Daoy (cell line): ENCODE measurements around the gene IKZF3. TPM values are rescaled to one million over a fixed set of nuclear protein-coding genes. Genes with fewer than 3 reads are reported as not detected.

Experiments
- DNase-seq: peaks from one replicate; pipeline ENCODE4 v3.0.0-alpha.2; 2015; ENCODE audit warnings: low read depth
- total RNA-seq: library from RNA; depleted of rRNA; stranded (reverse); fragments of >200 nt; shearing (Covaris generic); gene quantifications from 2 replicates; pipeline ENCODE4 v1.2.3, GENCODE V29; 2014

Gene IKZF3
- total RNA-seq, 1 experiment from 2014 or later = 0.74 TPM

DNA sequence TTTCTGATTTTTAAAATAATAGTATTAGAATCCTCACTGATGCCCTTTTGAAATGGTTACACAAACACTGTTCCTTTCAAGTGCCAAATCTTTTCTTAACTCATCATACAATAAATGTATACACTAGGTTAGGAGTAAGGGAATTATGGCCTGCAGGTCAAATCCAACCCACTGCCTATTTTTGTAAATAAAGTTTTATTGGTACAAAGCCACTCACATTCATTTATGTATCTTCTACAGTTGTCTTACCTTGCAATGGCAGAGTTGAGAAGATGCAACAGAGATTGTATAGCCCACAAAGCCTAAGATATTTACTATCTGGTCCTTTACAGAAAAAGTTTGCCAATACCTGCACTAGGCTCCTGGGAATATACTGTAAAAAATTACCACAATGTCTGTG is 47.8 kb downstream of the IKZF3 start:
- no peak for DNase-seq

DNA sequence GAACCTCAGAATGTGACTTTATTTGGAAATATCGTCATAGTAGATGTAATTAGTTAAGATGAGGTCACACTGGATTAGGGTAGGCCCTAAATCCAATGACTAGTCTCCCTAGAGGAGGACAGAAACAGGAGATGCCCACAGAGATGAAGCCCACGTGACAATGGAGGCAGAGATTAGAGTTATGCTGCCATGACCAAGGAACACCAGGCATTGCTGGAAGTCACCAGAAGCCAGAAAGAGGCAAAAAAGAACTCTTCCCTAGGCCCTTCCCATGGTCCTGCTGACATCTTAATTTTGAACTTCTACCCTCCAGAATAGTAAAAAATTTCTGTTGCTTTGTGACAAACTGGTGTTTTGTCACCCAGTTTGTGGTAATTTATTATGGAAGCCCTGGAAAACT is 49.6 kb downstream of the IKZF3 start:
- no peak for DNase-seq

DNA sequence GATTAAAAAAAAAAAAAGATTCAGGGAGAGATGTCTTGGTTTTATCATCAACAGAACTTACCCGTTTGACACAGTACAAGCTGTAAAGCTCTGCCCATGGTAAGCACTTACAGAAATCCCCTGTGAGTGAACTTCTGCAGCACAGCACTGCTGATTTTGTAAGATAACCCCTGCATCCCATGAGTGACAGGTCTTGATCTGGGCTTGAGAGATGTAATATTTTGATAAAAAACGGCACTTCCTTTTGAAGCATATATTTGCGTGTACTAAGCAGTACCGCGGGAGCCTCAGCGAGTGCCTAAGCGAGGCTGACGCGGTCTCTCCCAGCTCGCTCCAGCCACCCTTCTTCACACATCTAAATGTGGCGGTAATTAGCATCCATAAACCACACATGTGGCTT is 50.5 kb downstream of the IKZF3 start:
- no peak for DNase-seq

DNA sequence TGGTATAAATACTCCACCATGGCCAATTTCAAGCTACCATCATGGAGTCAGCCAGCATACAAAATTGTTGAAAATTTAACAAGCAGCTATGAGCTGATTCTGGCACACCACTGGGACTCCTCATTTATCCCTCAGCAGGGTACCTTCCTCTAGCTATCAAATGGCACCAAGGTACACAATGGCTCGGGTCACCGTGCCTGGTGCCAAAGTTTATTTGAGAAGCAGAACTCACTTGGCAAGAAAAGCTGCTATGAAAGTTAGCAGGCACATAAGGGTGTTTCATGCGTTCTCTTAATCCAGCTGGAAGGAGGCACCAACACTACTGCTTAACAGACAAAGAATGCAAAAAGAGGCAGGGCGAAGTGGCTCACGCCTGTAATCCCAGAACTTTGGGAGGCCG is 51.6 kb downstream of the IKZF3 start:
- no peak for DNase-seq

DNA sequence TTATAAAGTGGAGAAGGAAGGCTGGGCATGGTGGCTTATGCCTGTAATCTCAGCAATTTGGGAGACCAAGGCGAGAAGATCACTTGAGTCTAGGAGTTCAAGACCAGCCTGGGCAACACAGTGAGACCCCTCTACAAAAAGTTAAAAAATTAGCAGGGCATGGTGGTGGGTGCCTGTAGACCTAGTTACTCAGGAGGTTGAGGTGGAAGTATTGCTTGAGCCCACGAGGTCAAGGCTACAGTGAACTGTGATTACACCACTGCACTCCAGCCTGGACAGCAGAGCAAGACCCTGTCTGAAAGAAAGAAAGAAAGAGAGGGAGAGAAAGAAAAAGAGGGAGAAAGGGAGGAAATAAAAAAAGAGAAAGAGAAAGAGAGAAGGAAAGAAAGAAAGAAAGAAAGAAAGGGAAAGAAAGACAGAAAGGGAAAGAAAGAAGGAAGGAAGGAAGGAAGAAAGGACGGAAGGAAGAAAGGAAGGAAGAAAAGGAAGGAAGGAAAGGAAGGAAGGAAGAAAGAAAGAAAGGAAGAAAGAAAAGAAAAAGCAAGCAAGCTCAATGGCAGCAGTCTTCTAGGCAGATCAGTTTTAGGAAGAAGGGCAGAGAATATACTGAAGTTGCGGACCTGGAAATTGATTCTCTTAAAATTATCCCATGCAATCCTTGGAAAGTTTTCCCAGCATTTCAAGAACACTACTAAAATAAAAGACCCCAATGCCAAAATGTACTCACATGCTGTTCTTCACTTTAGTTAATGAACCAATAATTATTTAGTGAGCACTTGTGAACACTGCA is 53.0 kb downstream of the IKZF3 start:
- DNase-seq = no peak

DNA sequence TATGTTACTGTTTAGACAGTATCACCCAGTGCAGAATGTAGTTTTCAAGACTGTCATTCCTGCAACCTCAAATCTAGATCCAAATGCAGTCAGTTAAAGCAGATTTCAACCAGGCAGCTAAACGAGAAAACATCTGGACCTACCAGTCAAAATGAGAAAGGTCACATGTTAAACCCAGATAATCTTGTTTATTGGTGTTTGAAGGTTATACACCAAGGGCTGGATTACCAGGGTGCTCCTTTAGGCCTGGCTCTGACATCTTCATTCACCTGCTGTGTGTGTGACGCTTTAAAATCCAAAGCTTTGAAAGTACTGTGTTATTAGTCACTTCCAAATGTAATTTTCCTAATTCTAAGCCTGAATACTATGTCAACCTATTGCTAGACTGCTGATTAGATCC is 54.9 kb downstream of the IKZF3 start:
- DNase-seq = no peak

DNA sequence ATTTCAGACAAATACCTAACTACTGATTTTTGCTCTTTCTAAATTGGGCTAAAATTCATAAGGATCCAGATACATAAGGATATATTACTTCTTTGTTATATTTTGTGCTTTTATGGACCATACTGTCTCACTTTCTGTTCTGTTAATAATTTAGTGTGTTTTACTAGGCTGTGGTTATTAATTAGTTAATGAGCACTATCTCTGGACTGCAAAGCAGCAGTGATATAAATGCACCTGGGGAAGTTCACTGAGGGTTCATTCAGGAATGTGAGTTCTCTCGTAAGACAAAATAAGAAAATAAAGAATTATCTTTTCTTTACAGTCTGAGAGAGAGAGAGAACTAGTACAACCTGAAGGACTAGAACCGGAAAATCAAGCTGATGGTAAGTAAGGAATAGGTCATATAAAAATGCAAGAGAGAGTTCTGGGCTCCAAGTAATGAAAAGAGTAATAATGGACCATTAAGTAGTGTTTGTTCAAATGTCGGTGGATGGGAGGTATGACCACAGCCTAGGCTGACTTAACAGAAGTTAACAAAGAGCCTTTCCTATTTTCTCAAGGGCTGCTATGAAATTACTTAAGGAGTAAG is 55.6 kb downstream of the IKZF3 start:
- no peak for DNase-seq

DNA sequence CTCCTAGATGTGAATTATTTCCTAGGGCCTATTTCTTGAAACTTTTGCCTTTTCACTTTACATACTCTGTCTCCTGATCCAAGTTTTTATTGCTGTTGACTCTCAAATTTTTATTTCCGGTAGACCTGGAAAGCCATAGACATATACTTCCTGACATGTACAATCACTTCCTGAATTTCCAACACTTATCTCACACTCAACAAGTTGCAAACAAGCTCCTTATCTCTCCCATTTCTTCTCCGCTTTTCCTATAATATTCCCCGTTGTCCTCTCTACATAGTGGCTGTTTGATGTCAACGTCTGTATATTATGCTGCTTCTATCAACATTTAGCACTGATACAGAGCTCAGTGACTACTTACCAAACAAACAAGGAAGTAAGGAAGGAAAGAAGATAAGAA is 59.3 kb downstream of the IKZF3 start:
- DNase-seq = no peak

DNA sequence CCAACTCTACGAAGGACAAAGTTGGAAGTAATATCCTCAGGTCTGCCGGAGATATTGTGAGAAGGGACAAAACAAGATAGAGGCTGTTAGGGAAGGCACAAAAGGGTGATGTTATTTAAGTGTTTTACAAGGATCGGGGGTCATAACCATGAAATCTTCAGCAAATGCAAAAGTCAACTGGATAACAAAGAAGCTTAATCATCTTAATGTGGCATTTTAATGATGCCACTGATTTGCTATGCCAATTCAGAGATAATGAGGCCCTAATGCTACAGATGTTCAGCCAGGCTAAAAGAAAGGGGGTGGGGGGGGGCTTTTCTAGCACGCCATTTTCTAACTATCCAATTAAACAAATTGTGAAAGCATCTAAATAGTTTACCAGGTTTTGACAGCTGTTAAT is 63.1 kb downstream of the IKZF3 start:
- no peak for DNase-seq

DNA sequence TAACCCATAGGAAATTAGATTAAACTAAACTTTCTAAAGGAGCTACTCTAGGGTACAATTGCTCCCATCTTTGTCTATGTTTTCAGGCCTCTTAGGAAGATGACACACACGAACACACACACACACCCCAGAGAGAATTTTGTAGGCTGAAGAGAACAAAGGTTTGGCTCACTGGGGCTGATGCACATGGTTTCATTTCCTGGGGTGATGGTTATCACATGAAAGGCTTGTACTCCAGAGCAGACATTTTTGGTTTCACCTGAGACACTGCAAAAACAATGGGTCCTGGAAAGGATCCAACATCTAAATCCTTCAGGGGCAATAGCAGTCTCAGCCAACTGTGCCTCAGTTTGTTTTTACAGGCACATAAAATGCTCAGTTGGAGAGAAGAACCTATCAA is 63.6 kb downstream of the IKZF3 start:
- peak; percentile 5 for DNase-seq

DNA sequence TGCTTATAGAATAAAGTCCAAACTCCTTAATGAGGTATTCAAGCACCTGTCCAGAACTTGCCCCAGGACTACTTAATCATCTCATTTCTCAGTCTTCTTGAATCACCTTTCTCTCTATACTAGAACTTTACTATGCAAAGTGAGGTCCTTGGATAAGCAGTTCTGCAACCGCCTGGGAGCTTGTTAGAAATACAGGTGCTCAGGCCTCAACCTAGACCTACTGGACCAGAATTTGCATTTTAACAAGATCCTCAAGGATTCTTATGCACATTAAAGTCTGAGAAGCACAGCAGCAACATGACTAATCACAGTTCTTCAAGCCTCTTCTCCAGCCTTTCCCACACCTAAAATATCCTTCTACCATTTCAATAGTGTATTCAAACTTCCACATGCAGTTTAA is 64.7 kb downstream of the IKZF3 start:
- DNase-seq = no peak

DNA sequence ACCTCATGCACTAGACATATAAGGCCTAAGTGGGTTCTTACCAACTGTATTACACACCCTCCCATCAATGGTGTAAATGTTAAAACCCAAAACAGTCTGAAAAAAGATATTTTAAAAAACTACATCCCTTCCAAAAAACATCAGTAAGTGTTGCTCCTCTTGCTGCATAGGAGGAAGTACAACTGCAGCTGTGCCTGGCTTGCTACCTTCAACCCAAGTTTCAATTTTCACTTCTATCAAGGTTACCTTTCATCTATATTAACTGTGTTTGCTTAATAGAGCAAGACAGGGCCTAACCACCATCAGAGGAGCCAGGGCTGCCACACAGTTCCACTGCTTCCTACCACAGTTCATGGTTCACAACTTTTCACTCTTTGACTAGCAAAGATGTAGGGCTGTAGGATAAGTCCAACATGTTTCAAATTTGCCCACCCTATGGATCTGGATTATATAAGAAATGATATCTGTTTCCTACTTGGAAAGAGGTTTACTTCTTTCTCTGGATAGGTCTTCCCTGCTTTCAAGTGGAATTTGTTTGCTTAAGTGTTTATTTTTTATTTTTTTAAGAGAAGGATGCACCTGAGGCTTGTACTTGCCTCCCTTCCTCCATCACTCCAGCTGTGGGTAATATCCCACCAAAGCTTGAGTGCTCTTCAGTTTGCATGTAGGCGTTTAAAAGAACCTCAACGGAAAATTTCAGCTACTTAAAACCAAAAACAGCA is 69.7 kb downstream of the IKZF3 start:
- DNase-seq = no peak

DNA sequence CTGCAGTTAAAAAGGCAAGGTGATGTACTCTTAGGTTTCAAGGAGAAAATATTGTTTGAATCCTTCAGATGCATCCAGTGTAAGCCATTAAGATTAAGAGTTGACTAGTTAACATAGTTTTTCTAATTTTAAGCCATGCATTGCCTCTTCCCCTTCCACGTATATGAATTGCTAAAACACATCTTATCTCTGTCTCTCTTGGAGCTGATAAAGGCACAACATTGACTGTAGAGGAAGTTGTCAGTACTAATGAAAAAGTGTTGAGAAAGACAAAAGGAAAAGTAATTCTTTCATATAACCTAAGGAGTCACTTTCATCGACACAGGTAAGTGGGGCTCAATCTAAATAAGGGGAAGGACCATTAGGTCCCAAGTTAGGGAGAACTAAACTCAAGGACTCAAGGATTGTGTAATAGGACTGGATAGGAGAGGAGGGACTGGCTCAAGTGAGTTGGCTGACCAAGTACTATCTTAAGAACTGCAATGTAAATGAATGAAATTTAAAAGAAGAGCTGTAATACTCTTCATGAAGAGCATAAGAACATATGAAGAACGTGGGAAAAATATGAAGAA is 70.7 kb downstream of the IKZF3 start:
- DNase-seq = no peak

DNA sequence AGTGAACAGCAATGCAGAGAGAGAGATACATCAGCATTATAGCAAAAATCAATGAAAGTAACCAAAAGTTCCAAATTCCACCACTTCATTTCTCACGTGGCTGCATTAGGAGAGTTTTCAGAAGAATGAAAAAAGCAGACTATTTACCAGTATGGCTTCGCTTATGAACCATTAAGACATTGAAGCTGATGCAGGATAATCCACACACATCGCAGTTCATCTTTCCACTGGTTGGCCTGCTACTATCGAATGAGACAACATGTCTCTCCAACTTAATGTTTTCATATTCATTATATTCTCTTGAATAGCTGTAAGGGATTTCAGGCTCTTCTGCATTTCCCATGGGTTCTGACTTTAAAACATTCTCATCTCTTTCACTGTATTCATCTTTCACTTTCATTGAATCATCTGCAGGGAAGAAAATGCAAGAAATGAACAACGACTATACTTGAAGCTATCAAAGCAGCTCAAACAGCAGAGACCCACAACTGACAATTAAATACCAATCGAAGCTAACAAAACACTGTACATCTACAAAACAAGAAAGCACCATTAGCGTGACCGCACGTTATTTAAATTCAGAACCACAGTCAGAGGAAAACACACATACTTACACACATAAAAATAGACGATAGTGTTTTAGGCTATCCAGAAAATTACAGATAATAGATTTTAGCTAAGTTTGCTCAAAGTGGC is 71.4 kb downstream of the IKZF3 start:
- DNase-seq = no peak

DNA sequence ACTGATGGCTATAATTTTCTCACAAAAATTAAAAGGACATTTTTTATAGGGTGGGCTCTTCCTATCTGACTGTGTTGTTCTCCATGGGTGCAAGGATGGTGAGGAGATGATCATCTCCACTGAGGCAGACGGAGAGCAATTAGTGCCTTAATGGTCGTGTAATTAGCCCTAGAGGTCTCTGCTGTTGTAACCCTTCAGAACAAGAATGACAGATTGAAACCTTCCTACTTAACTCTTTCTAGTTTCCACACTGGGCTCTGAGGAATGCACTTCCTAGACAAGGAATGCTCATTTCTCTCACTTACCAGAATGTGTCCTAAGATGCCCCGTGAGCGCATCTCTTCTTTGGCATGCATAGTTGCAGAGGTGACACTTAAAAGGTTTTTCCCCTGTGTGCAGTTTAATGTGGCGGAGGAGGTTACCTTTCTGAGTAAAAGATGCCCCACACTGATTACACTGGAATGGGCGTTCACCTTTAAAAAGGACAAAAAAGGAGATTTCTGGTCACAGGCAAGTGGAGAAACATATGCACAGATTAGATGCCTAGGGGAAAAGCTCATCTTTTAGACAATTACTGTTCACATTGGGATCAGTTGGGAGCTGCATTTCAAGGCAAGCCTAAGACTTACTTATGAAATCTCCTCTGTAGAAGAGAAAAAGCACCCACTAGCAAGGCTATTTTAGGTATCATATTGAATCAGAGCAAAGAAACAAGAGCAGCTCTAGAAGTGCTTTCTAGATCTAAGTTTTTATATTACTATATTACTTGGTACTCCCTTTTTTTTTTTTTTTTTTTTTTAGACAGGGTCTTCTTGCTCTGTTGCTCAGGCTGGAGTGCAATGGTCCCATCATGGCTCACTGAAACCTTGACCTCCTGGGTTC is 72.8 kb downstream of the IKZF3 start:
- no peak for DNase-seq

DNA sequence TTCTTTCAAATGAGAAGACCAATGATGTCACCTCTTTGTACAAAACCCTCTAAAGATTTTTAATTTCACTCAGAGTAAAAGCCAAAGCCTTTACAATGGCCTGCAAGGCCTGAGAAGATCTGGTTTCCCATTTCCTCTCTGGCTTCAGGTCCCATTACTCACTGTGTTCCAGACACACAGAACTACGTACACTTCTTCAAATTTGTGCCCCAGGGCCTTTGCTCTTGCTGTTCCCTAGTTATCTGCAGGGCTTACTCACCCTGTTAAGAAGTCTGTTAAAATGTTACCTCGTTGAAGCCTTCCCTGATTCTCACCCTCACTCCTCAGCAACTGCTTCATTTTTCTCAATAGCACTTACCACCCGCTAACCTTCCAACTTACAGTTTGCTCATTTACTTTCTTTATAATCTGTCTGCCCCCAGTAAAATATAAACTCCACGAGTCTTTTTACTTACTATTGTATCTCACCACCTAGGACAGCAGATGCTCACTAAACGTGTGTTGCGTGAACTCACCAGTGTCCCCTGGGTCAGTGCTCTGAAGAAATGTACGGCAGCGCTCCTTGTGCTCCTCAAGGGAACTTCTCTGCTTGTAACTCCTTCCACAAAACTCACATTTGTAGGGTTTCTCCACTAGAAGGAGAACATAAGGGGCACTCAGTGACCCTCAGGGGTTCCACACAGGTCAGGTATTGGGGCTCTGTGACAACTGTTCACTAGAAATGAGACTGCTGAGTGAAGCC is 76.2 kb downstream of the IKZF3 start:
- no peak for DNase-seq

DNA sequence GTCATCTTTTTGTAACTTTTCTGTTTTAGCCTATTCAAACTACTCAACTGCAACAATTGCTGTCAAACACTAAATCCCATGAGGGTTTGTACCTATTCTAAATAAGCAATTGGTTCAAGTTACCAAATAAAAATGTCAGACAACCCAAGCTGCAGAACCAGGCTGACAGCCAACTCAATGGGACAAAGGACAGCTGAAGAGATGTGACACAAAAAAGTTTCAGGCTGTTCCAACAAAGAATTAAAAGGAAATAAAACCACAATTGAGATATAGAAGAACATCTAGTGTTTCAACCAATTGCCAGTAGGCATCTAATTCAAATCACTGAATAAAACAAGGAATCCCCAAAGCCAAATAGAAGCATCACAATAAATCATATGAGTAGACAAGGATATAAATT is 77.1 kb downstream of the IKZF3 start:
- DNase-seq = no peak

DNA sequence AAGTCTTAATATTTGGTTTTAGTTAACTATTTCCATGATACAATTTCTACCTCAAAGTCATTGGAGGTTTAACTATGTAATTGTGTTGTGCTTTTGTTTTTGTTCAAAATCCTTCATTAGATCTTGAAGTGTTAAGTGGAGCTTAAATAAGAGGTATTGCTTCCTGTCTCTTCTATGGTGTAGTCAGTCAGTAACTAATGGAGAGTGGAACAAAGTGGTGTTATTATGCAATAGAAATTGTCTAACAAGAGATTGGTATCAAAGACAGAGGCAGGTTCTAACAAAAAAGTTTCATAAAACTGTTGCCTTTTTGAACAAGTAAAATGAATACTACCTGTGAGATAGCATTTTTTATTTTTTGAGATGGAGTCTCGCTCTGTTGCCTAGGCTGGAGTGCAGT is 81.1 kb downstream of the IKZF3 start:
- no peak for DNase-seq

DNA sequence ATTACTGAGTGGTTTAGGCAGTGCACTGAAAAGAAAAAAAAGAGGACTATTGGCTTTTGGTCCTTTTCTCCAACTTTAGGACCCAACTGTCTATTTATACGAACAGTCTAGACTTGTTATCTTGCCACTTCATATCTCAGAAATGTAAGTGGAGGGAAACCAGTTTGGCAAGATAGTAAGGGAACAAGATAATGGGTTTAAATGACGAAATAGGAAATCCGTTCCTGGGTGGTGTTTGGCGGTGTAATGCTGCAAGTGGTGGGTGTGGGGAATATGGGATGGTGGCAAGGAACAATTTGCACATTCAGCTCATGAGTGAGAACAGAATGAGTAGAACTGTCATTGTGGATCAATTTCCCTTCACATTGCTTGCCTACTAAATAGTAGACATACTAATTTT is 81.6 kb downstream of the IKZF3 start:
- DNase-seq = peak; percentile 19

DNA sequence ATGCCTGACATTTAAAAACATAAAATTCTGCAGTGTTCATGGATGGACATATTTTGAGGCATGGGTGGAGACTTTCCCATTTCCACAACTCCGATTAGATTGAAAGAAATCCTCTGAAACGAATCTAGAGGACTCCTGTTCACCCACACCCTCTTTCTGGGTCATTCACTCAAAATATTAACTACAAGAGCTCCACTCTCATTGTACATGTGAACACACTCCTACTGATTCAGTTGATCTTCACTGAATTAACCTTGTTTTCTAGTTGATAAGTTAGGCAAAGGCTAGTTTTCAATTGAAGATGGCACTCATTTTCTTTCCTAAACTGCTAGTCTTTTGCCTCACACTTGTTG is 82.3 kb downstream of the IKZF3 start:
- DNase-seq = no peak
